Nephron (organoid): ENCODE results near the gene CCDC24.

ENCODE experiments used
- H3K27ac Mint-ChIP-seq, 3 experiments: 2 replicates each; pipeline ENCODE4 v1.8.0; 2020; ENCODE audit warnings: mixed read lengths in 3 of 3, mild to moderate bottlenecking in 2 of 3, moderate library complexity in 1 of 3
- H3K27me3 Mint-ChIP-seq: 2 replicates; pipeline ENCODE4 v1.8.0; 2021; ENCODE audit warnings: low read depth, mild to moderate bottlenecking, moderate library complexity, mixed read lengths
- H3K36me3 Mint-ChIP-seq: 2 replicates; pipeline ENCODE4 v1.8.0; 2020; ENCODE audit warnings: low read depth, mixed read lengths
- H3K4me1 Mint-ChIP-seq: 2 replicates; pipeline ENCODE4 v1.8.0; 2020; ENCODE audit warnings: mixed read lengths
- H3K4me3 Mint-ChIP-seq, 3 experiments: 2 replicates each; pipeline ENCODE4 v1.8.0; 2020; ENCODE audit warnings: mild to moderate bottlenecking in 3 of 3, mixed read lengths in 3 of 3, moderate library complexity in 2 of 3
- H3K9me3 Mint-ChIP-seq: 2 replicates; pipeline ENCODE4 v1.8.0; 2020; ENCODE audit warnings: mixed read lengths
- CTCF ChIP-seq, 3 experiments: fragments of 200-600 bp; sonication (generic); IDR thresholded peaks; one replicate each; pipeline ENCODE4 v1.5.0; 2021; ENCODE audit warnings: antibody characterized with exemption in 3 of 3; ENCODE audit not compliant: unreplicated experiment in 3 of 3

The CCDC24 gene

GRCh38 chr1:43953361-43953760 lies 38.0 kb upstream of the CCDC24 start:
- Mint-ChIP-seq H3K9me3 (no peaks in the 10 kb centered on the region), H3K4me3 (no peak overlapping the region), H3K36me3 (peaks cover 19% of the 10 kb centered on the region), H3K27ac (peak overlapping the region in 1 of 3 experiments; percentile 40), H3K4me1 (peaks cover 52% of the 10 kb centered on the region), H3K27me3 (no peaks in the 10 kb centered on the region)
- TF ChIP-seq CTCF (IDR thresholded peaks at IDR 0.05; ENCODE audit: unreplicated experiment in 3 of 3) = no peak

- Mint-ChIP-seq H3K36me3 (peaks cover 23% of the 10 kb centered on the region), H3K4me3 (no peak overlapping the region), H3K9me3 (no peaks in the 10 kb centered on the region), H3K27me3 (no peaks in the 10 kb centered on the region), H3K4me1 (peaks cover 46% of the 10 kb centered on the region), H3K27ac (peak overlapping the region in 1 of 3 experiments; percentile 40)
- no peak for TF ChIP-seq CTCF (IDR thresholded peaks at IDR 0.05; ENCODE audit: unreplicated experiment in 3 of 3)
These were observed 37.4 kb upstream of the CCDC24 start for GRCh38 chr1:43954036-43954435.

GRCh38 chr1:43956234-43956633 lies 35.2 kb upstream of the CCDC24 start:
- peaks cover 21% of the 10 kb centered on the region for H3K36me3 Mint-ChIP-seq

GRCh38 chr1:43957407-43958040 lies 33.9 kb upstream of the CCDC24 start:
- H3K4me3 Mint-ChIP-seq = no peak overlapping the region
- H3K9me3 Mint-ChIP-seq = no peaks in the 10 kb centered on the region
- no peak overlapping the region for H3K27ac Mint-ChIP-seq
- H3K36me3 Mint-ChIP-seq = peaks cover 27% of the 10 kb centered on the region
- TF ChIP-seq CTCF (IDR thresholded peaks at IDR 0.05; ENCODE audit: unreplicated experiment in 3 of 3) = no peak
- H3K4me1 Mint-ChIP-seq = peaks cover 20% of the 10 kb centered on the region
- H3K27me3 Mint-ChIP-seq = no peaks in the 10 kb centered on the region

More at GRCh38 chr1:43956234-43956633, 35.2 kb upstream of the CCDC24 start:
- H3K27me3 Mint-ChIP-seq = no peaks in the 10 kb centered on the region
- TF ChIP-seq CTCF (IDR thresholded peaks at IDR 0.05; ENCODE audit: unreplicated experiment in 3 of 3) = no peak
- H3K27ac Mint-ChIP-seq = no peak overlapping the region
- H3K9me3 Mint-ChIP-seq = no peaks in the 10 kb centered on the region
- no peak overlapping the region for H3K4me3 Mint-ChIP-seq
- peaks cover 24% of the 10 kb centered on the region for H3K4me1 Mint-ChIP-seq

GRCh38 chr1:43958351-43959255 lies 32.8 kb upstream of the CCDC24 start:
- Mint-ChIP-seq H3K27me3 (no peaks in the 10 kb centered on the region), H3K27ac (no peak overlapping the region), H3K4me1 (peaks cover 9% of the 10 kb centered on the region), H3K9me3 (no peaks in the 10 kb centered on the region), H3K36me3 (peaks cover 29% of the 10 kb centered on the region), H3K4me3 (no peak overlapping the region)
- TF ChIP-seq CTCF (IDR thresholded peaks at IDR 0.05; ENCODE audit: unreplicated experiment in 3 of 3) = no peak
